Uterine smooth muscle cell (primary cell): ENCODE measurements around the gene TEN1. TPM values are rescaled to one million over a fixed set of nuclear protein-coding genes. Genes with fewer than 3 reads are reported as not detected.

Source experiments
- total RNA-seq: library from RNA; depleted of rRNA; stranded (reverse); fragments of >200 nt; gene quantifications from 2 replicates; pipeline ENCODE4 v1.2.3, GENCODE V29; 2014

The TEN1 gene, protein sequence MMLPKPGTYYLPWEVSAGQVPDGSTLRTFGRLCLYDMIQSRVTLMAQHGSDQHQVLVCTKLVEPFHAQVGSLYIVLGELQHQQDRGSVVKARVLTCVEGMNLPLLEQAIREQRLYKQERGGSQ
- 16.5 and 18.2 TPM in 2 replicates for total RNA-seq

GRCh38 chr17:75978938-75979704 is at the start of gene TEN1, which contains the start of gene ACOX1:
Gene TEN1, plus strand, starts transcription at chr17:75979240. Its CDS starts 6,953 bp downstream, at chr17:75986193.
Gene ACOX1, minus strand, starts transcription at chr17:75979166. Its CDS starts 93 bp downstream, at chr17:75979073.

GRCh38 chr17:75940727-75941441 is 38.2 kb upstream of the TEN1 start, which contains the start of gene FBF1:
Gene FBF1, minus strand, starts transcription at chr17:75941042. Its CDS starts 2,893 bp downstream, at chr17:75938149.

DNA sequence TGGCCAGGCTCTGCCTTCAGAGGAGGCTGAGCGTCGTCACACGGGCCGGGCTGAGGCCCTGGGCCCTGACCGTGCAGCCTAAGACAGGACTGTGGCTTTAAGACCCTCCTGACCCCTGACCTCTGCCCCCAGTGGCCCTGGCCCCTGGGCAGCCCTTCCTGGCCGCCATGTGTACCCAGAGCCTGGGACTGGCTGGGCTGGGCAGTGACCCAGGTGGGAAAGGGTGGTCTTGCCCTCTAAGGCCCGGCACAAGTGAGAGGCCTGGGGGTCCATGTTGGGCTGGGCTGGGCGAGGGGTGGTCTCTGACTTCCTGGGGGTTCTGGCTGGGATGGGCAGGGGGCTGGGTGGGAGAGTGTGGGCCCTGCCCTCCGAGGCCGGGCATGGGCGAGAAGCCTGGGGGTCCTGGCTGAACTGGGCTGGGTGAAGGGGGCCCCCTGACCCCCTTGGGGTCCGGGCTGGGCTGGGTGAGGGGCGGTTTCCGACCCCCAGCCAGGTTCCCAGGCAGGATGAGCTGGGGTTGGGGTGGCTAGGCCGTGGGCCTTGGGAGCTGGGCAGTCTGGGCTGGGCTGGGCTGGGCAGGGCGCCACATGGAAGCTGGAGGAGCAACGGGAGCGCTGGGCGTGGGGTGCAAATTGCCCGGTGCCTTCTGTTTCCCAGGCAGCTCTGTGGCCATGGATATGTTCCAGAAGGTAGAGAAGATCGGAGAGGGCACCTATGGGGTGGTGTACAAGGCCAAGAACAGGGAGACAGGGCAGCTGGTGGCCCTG is 21.9 kb downstream of the TEN1 start, which contains the start of gene CDK3:
Gene CDK3 (plus strand): TSS at position 101 of the 767 bp plus-strand sequence. CDS start 571 bp downstream, at position 672.

DNA sequence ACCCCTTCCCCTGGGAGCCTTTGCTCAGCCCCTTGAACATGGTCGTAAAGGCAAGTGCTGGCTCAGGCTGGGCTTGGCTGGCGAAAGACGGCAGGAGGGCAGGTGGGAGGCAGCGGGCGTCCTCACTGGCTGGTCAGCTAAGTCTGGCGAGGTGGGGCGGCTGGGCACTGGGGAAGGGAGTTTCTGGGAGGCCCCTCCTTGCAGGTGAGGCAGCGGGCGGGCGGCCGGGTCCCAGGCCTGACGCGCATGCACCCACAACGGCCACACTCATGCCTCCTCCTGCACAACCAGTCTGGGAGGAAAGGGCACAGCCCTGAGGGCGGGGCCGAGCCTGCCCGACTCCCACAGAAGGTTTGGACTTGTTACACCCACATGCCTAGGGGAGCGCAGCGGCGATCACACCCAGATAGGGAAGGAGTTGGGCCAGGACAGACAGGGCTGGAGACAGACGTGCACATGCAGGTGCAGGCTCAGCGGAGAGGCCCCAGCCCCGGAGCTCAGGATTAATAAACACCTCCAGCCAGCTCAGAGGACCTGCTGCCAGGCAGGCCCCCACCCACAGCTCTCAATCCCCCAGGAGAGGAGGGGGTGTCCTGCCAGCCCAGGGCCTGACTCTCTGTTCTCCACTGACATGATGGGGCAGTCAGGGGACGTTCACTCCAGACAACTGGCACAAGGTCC is 48.3 kb downstream of the TEN1 start, which contains the start of gene EVPL:
Gene EVPL (minus strand): TSS at position 148 of the 681 bp plus-strand sequence. CDS start 108 bp downstream, at position 40.

Other genes starting within 250 kb of the TEN1 start
- 39.5 and 41.5 TPM in 2 replicates for gene GALK1, start 214.0 kb upstream of the TEN1 start, total RNA-seq
- 17.1 and 19.6 TPM in 2 replicates for gene UNK, start 194.4 kb upstream of the TEN1 start, total RNA-seq
- gene UNC13D, start 134.8 kb upstream of the TEN1 start, total RNA-seq: 1.00 and 1.2 TPM in 2 replicates
- 20.4 and 26.5 TPM in 2 replicates for gene WBP2, start 123.9 kb upstream of the TEN1 start, total RNA-seq
- gene TRIM47, start 100.7 kb upstream of the TEN1 start, total RNA-seq: 3.2 and 4.5 TPM in 2 replicates
- gene TRIM65, start 82.3 kb upstream of the TEN1 start, total RNA-seq: 23.2 and 23.8 TPM in 2 replicates
- gene MRPL38, start 74.4 kb upstream of the TEN1 start, total RNA-seq: 31.6 and 33.8 TPM in 2 replicates
- 15.2 and 19.8 TPM in 2 replicates for gene FBF1, start 38.2 kb upstream of the TEN1 start, total RNA-seq
- 55.0 and 63.2 TPM in 2 replicates for gene ACOX1, start 74 bp upstream of the TEN1 start, total RNA-seq
- gene CDK3, start 21.6 kb downstream of the TEN1 start, total RNA-seq: 2.9 and 3.2 TPM in 2 replicates
- gene EVPL, start 48.1 kb downstream of the TEN1 start, total RNA-seq: 0.12 and 0.22 TPM in 2 replicates
- 43.7 and 46.9 TPM in 2 replicates for gene SRP68, start 93.3 kb downstream of the TEN1 start, total RNA-seq
- gene GALR2, start 95.5 kb downstream of the TEN1 start, total RNA-seq: not detected in 2 replicates
- gene ZACN, start 99.9 kb downstream of the TEN1 start, total RNA-seq: 0.12 TPM in 1 of 2 replicates, not detected in the other
- gene EXOC7, start 124.5 kb downstream of the TEN1 start, total RNA-seq: 79.9 and 89.2 TPM in 2 replicates
- gene FOXJ1, start 162.0 kb downstream of the TEN1 start, total RNA-seq: under 0.01 TPM in 2 replicates